ENCODE measurements around the gene SV2A. TPM values are rescaled to one million over a fixed set of nuclear protein-coding genes. Genes with fewer than 3 reads are reported as not detected.

Gene SV2A
- total RNA-seq, 1 donor from 2014 or later, result 0.83 TPM

Other genes with a start within 250 kb of the SV2A start
- 8.1 TPM for gene FCGR1A, start 135.2 kb downstream of the SV2A start, total RNA-seq
- 13.8 TPM for gene BOLA1, start 18.3 kb downstream of the SV2A start, total RNA-seq
- gene SF3B4, start 10.0 kb upstream of the SV2A start, total RNA-seq, result 30.3 TPM
- 6.1 TPM for gene MTMR11, start 19.0 kb upstream of the SV2A start, total RNA-seq
- gene OTUD7B, start 92.9 kb upstream of the SV2A start, total RNA-seq, result 32.6 TPM
- gene VPS45, start 149.9 kb upstream of the SV2A start, total RNA-seq, result 71.6 TPM
- 88.8 TPM for gene PLEKHO1, start 232.1 kb upstream of the SV2A start, total RNA-seq